CD14-positive monocyte (primary cell): ENCODE results near the gene CCDC167. TPM values are rescaled to one million over a fixed set of nuclear protein-coding genes. Genes with fewer than 3 reads are reported as not detected.

Experiments used
- DNase-seq, 3 donors: peaks; one replicate each; pipeline ENCODE4 v3.0.0-alpha.2; 2011 to 2022
- H2AFZ ChIP-seq: 2 replicates; pipeline ENCODE4 v1.6.0; 2012; ENCODE audit warnings: mild to moderate bottlenecking, low read depth, low read length, inconsistent platforms; ENCODE audit not compliant: insufficient read depth, poor library complexity, severe bottlenecking
- H3K27ac ChIP-seq, 2 donors: 1 replicate in 1 of 2; 2 replicates in 1 of 2; pipeline ENCODE4 v1.5.1; 2012 to 2013; ENCODE audit warnings: low read length in 2 of 2, control low read depth in 1 of 2, inconsistent platforms in 1 of 2, low read depth in 1 of 2, mild to moderate bottlenecking in 1 of 2
- H3K27me3 ChIP-seq, 2 donors: one replicate each; pipeline versions ENCODE4 v1.6.0 to v1.6.1; 2011 to 2013; ENCODE audit warnings: low read length in 2 of 2; ENCODE audit not compliant: control insufficient read depth in 2 of 2, insufficient read depth in 2 of 2
- H3K36me3 ChIP-seq, 2 donors: replicated peaks in 1 of 2; 1 replicate in 1 of 2; 2 replicates in 1 of 2; pipeline versions ENCODE4 v1.5.1 to v1.6.1; 2012 to 2013; ENCODE audit warnings: low read length in 2 of 2, control low read depth in 1 of 2, inconsistent platforms in 1 of 2, mild to moderate bottlenecking in 1 of 2; ENCODE audit not compliant: insufficient read depth in 2 of 2, control insufficient read depth in 1 of 2
- H3K4me1 ChIP-seq, 2 donors: 1 replicate in 1 of 2; 2 replicates in 1 of 2; pipeline versions ENCODE4 v1.5.1 to v1.6.1; 2012 to 2013; ENCODE audit warnings: low read length in 2 of 2, control low read depth in 1 of 2, inconsistent platforms in 1 of 2, mild to moderate bottlenecking in 1 of 2, moderate library complexity in 1 of 2; ENCODE audit not compliant: insufficient read depth in 2 of 2, control insufficient read depth in 1 of 2
- H3K4me2 ChIP-seq: replicated peaks from 2 replicates; pipeline ENCODE3; 2012; ENCODE audit warnings: low read length, moderate library complexity, mild to moderate bottlenecking; ENCODE audit not compliant: poor library complexity, severe bottlenecking; ENCODE audit errors: extremely low read depth
- H3K4me3 ChIP-seq, 3 experiments: fragments of 200-600 bp in 1 of 3; sonication (generic) in 1 of 3; replicated peaks in 1 of 3; 1 replicate in 2 of 3; 2 replicates in 1 of 3; pipeline ENCODE4 v1.5.1; 2011 to 2013; ENCODE audit warnings: low read length in 3 of 3, mild to moderate bottlenecking in 3 of 3, control low read depth in 2 of 3, low read depth in 2 of 3, inconsistent platforms in 1 of 3, moderate library complexity in 1 of 3
- H3K79me2 ChIP-seq: 2 replicates; pipeline ENCODE4 v1.6.0; 2012; ENCODE audit warnings: mild to moderate bottlenecking, control low read depth, inconsistent platforms, low read length, moderate library complexity; ENCODE audit not compliant: insufficient read depth
- H3K9ac ChIP-seq: 2 replicates; pipeline ENCODE4 v1.6.0; 2017; ENCODE audit warnings: low read length, mild to moderate bottlenecking; ENCODE audit not compliant: insufficient read depth, poor library complexity, severe bottlenecking
- H3K9me3 ChIP-seq, 2 donors: replicated peaks in 1 of 2; 1 replicate in 1 of 2; 2 replicates in 1 of 2; pipeline versions ENCODE4 v1.5.1 to v1.6.1; 2012 to 2013; ENCODE audit warnings: low read length in 2 of 2, control low read depth in 1 of 2; ENCODE audit not compliant: control insufficient read depth in 1 of 2, insufficient read depth in 1 of 2
- H4K20me1 ChIP-seq: 2 replicates; pipeline ENCODE4 v1.6.0; 2012; ENCODE audit warnings: mild to moderate bottlenecking, low read length, control low read depth, moderate library complexity; ENCODE audit not compliant: insufficient read depth
- H3K27ac Mint-ChIP-seq, 7 donors: one replicate each; pipeline ENCODE4 v1.8.0; 2020; ENCODE audit warnings: mild to moderate bottlenecking in 7 of 7, mixed read lengths in 7 of 7, moderate library complexity in 6 of 7, inconsistent platforms in 2 of 7
- H3K27me3 Mint-ChIP-seq, 3 donors: one replicate each; pipeline ENCODE4 v1.8.0; 2021 to 2022; ENCODE audit warnings: low read depth in 3 of 3, mild to moderate bottlenecking in 3 of 3, mixed read lengths in 3 of 3, moderate library complexity in 3 of 3, inconsistent platforms in 1 of 3
- H3K36me3 Mint-ChIP-seq, 2 donors: one replicate each; pipeline ENCODE4 v1.8.0; 2020; ENCODE audit warnings: mixed read lengths in 2 of 2, inconsistent platforms in 1 of 2, mild to moderate bottlenecking in 1 of 2
- H3K4me1 Mint-ChIP-seq: one replicate; pipeline ENCODE4 v1.8.0; 2020; ENCODE audit warnings: mild to moderate bottlenecking, mixed read lengths
- H3K4me3 Mint-ChIP-seq, 2 donors: one replicate each; pipeline ENCODE4 v1.8.0; 2020; ENCODE audit warnings: mild to moderate bottlenecking in 2 of 2, mixed read lengths in 2 of 2, moderate library complexity in 1 of 2
- H3K9me3 Mint-ChIP-seq, 7 donors: one replicate each; pipeline ENCODE4 v1.8.0; 2020 to 2022; ENCODE audit warnings: mixed read lengths in 7 of 7, mild to moderate bottlenecking in 6 of 7, moderate library complexity in 6 of 7, inconsistent platforms in 2 of 7
- WGBS: methylation state at CpG from one replicate; pipeline ENCODE4 v1.1.5; 2013; ENCODE audit warnings: missing lambda C conversion rate; ENCODE audit not compliant: insufficient coverage; 5-methylcytosine and 5-hydroxymethylcytosine counted together
- intact Hi-C, 2 donors: fragments of 100-400 bp; cut with micrococcal nuclease; formaldehyde crosslinking; loops; one replicate each; pipeline versions ENCODE4 v1.15.0 to v1.15.1; 2023
- polyA plus RNA-seq, 3 donors: library from polyadenylated mRNA; depleted of rRNA in 1 of 3; unstranded in 2 of 3; stranded (reverse) in 1 of 3; fragments of 300-500 nt in 2 of 3; fragments of >200 nt in 1 of 3; fragmentation: Illumina TruSeq in 2 of 3; gene quantifications; 1 replicate in 2 of 3; 2 replicates in 1 of 3; pipeline ENCODE4 v1.2.3, GENCODE V29; 2012 to 2021
- TF ChIP-seq, protein P1 (sequence below): fragments of 200-600 bp; IDR thresholded peaks from one replicate; pipeline ENCODE4 v1.8.0; 2022; ENCODE audit warnings: antibody characterized with exemption, mild to moderate bottlenecking

Gene CCDC167
- polyA plus RNA-seq, 3 donors: 12.5 to 22.9 (median 20.7) TPM

GRCh38 chr6:37540390-37540789 lies 40.7 kb upstream of the CCDC167 start:
- intact Hi-C loops: no loop called here
- Histone ChIP-seq H4K20me1 (no peaks in the 10 kb centered on the region), H3K4me1 (peaks cover 0 to 7% of the 10 kb centered on the region in 2 donors), H3K27ac (no peak overlapping the region), H2AFZ (no peak overlapping the region), H3K27me3 (peaks cover 17 to 34% of the 10 kb centered on the region in 2 donors), H3K9ac (no peak overlapping the region), H3K9me3 (peaks cover 0 to 7% of the 10 kb centered on the region in 2 donors), H3K4me2 (no peak overlapping the region), H3K36me3 (no peaks in the 10 kb centered on the region), H3K79me2 (no peaks in the 10 kb centered on the region), H3K4me3 (no peak overlapping the region)
- Mint-ChIP-seq H3K4me3 (no peak overlapping the region), H3K27me3 (peaks cover 42 to 48% (median 45%) of the 10 kb centered on the region in 3 donors), H3K4me1 (peaks cover 4% of the 10 kb centered on the region), H3K9me3 (peaks cover 0 to 5% (median 0%) of the 10 kb centered on the region in 7 donors), H3K36me3 (no peaks in the 10 kb centered on the region), H3K27ac (no peak overlapping the region)
- TF ChIP-seq, protein P1, sequence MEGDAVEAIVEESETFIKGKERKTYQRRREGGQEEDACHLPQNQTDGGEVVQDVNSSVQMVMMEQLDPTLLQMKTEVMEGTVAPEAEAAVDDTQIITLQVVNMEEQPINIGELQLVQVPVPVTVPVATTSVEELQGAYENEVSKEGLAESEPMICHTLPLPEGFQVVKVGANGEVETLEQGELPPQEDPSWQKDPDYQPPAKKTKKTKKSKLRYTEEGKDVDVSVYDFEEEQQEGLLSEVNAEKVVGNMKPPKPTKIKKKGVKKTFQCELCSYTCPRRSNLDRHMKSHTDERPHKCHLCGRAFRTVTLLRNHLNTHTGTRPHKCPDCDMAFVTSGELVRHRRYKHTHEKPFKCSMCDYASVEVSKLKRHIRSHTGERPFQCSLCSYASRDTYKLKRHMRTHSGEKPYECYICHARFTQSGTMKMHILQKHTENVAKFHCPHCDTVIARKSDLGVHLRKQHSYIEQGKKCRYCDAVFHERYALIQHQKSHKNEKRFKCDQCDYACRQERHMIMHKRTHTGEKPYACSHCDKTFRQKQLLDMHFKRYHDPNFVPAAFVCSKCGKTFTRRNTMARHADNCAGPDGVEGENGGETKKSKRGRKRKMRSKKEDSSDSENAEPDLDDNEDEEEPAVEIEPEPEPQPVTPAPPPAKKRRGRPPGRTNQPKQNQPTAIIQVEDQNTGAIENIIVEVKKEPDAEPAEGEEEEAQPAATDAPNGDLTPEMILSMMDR: no peak
- DNase-seq: no peak
- WGBS: no CpG with 5 or more reads among the region's 4 CpGs

DNA sequence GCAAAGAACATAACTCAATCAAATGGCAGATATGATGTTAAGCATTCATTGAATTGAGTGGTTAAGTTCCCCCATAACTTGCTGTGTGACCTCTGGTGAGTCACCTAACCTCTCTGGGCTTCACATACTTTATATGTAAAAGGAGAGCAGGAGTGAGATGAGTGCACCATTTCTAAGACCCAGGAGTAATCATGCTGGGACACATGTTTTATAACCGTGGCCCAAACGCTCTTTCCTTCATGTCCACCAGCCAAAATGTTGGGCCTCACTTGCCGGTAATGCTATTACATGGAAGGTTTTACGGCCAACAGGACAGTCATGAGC lies 40.3 kb upstream of the CCDC167 start:
- no peak for DNase-seq
- intact Hi-C loops: no loop called here

More for the DNA sequence above, 40.3 kb upstream of the CCDC167 start:
- Mint-ChIP-seq H3K4me1 (peaks cover 4% of the 10 kb centered on the region), H3K4me3 (no peak overlapping the region), H3K9me3 (peaks cover 0 to 5% (median 0%) of the 10 kb centered on the region in 7 donors), H3K27me3 (peaks cover 46 to 52% (median 49%) of the 10 kb centered on the region in 3 donors), H3K27ac (no peak overlapping the region), H3K36me3 (no peaks in the 10 kb centered on the region)
- Histone ChIP-seq H4K20me1 (no peaks in the 10 kb centered on the region), H3K79me2 (no peaks in the 10 kb centered on the region), H3K4me2 (no peak overlapping the region), H3K9ac (no peak overlapping the region), H3K9me3 (peaks cover 0 to 11% of the 10 kb centered on the region in 2 donors), H3K27me3 (peaks cover 21 to 38% of the 10 kb centered on the region in 2 donors), H3K36me3 (no peaks in the 10 kb centered on the region), H3K4me1 (peaks cover 0 to 7% of the 10 kb centered on the region in 2 donors), H3K4me3 (no peak overlapping the region), H2AFZ (no peak overlapping the region), H3K27ac (no peak overlapping the region)
- 100% methylated on average over 1 of the region's 4 CpGs for WGBS
- TF ChIP-seq, protein P1: no peak
